GM18520 (cell line): ENCODE data around the gene ARHGEF17.

Source experiments
- ATAC-seq: cut with Tn5 transposase; IDR thresholded peaks from one replicate; pipeline ENCODE4 v1.9.1; 2021; ENCODE audit not compliant: unreplicated experiment

ARHGEF17 gene

GRCh38 chr11:73348838-73349237 lies 40.8 kb downstream of the ARHGEF17 start:
- no peak for ATAC-seq

- no peak for ATAC-seq
Measured at GRCh38 chr11:73349633-73350032, 41.6 kb downstream of the ARHGEF17 start.

GRCh38 chr11:73350908-73351636 lies 43.0 kb downstream of the ARHGEF17 start:
- ATAC-seq, result no peak

- no peak for ATAC-seq
Measured at GRCh38 chr11:73353422-73353821, 45.3 kb downstream of the ARHGEF17 start.

GRCh38 chr11:73355109-73355508 lies 47.0 kb downstream of the ARHGEF17 start:
- no peak for ATAC-seq

- ATAC-seq, result no peak
Measured at GRCh38 chr11:73356979-73357860, 49.1 kb downstream of the ARHGEF17 start.

- no peak for ATAC-seq
Measured at GRCh38 chr11:73358071-73358470, 50.0 kb downstream of the ARHGEF17 start.

GRCh38 chr11:73359341-73359740 lies 51.3 kb downstream of the ARHGEF17 start:
- ATAC-seq, result no peak

- no peak for ATAC-seq
Measured at GRCh38 chr11:73359930-73360742, 52.1 kb downstream of the ARHGEF17 start.

- ATAC-seq, result no peak
Measured at GRCh38 chr11:73360743-73361369, 52.8 kb downstream of the ARHGEF17 start.

- no peak for ATAC-seq
Measured at GRCh38 chr11:73361953-73362776, 54.1 kb downstream of the ARHGEF17 start.

- ATAC-seq, result no peak
Measured at GRCh38 chr11:73363147-73363546, 55.1 kb downstream of the ARHGEF17 start.

GRCh38 chr11:73365352-73366264 lies 57.5 kb downstream of the ARHGEF17 start:
- no peak for ATAC-seq

- ATAC-seq, result no peak
Measured at GRCh38 chr11:73366265-73366610, 58.2 kb downstream of the ARHGEF17 start.

GRCh38 chr11:73366953-73367352 lies 58.9 kb downstream of the ARHGEF17 start:
- no peak for ATAC-seq

- ATAC-seq, result no peak
Measured at GRCh38 chr11:73367482-73368024, 59.5 kb downstream of the ARHGEF17 start.

GRCh38 chr11:73372375-73372993 lies 64.4 kb downstream of the ARHGEF17 start:
- ATAC-seq, result no peak

GRCh38 chr11:73374151-73374550 lies 66.1 kb downstream of the ARHGEF17 start:
- no peak for ATAC-seq
